GM21367 (cell line): ENCODE results near the gene JPH4.

Experiments used
- ATAC-seq: cut with Tn5 transposase; IDR thresholded peaks from one replicate; pipeline ENCODE4 v1.9.1; 2021; ENCODE audit not compliant: unreplicated experiment

JPH4 gene

GRCh38 chr14:23531391-23531790 lies 47.2 kb downstream of the JPH4 start:
- no peak for ATAC-seq

- no peak for ATAC-seq
Measured at GRCh38 chr14:23530375-23531055, 48.1 kb downstream of the JPH4 start.

- ATAC-seq, result no peak
Measured at GRCh38 chr14:23529016-23529415, 49.6 kb downstream of the JPH4 start.

GRCh38 chr14:23528555-23528954 lies 50.0 kb downstream of the JPH4 start:
- ATAC-seq, result no peak

- ATAC-seq, result no peak
Measured at GRCh38 chr14:23525611-23526010, 53.0 kb downstream of the JPH4 start.

- no peak for ATAC-seq
Measured at GRCh38 chr14:23524954-23525353, 53.6 kb downstream of the JPH4 start.

GRCh38 chr14:23523229-23524016 lies 55.2 kb downstream of the JPH4 start:
- no peak for ATAC-seq

GRCh38 chr14:23522643-23523198 lies 55.9 kb downstream of the JPH4 start:
- ATAC-seq, result no peak

- ATAC-seq, result no peak
Measured at GRCh38 chr14:23521785-23522640, 56.6 kb downstream of the JPH4 start.

- ATAC-seq, result no peak
Measured at GRCh38 chr14:23520899-23521533, 57.6 kb downstream of the JPH4 start.

- ATAC-seq, result no peak
Measured at GRCh38 chr14:23518709-23519108, 59.9 kb downstream of the JPH4 start.
